Breast epithelium (tissue), 3 donors: ENCODE measurements around the gene MRTFB.

Experiments
- POLR2A ChIP-seq: fragments of 450-650 bp; IDR thresholded peaks from one replicate; pipeline ENCODE4 v1.6.1; 2016; ENCODE audit warnings: antibody characterized with exemption, mild to moderate bottlenecking, moderate library complexity
- TF ChIP-seq, protein P1 (sequence below), 3 donors: fragments of 450-650 bp; IDR thresholded peaks; one replicate each; pipeline ENCODE4 v1.5.1; 2016 to 2017; ENCODE audit warnings: antibody characterized with exemption in 3 of 3, mild to moderate bottlenecking in 3 of 3, moderate library complexity in 3 of 3

DNA sequence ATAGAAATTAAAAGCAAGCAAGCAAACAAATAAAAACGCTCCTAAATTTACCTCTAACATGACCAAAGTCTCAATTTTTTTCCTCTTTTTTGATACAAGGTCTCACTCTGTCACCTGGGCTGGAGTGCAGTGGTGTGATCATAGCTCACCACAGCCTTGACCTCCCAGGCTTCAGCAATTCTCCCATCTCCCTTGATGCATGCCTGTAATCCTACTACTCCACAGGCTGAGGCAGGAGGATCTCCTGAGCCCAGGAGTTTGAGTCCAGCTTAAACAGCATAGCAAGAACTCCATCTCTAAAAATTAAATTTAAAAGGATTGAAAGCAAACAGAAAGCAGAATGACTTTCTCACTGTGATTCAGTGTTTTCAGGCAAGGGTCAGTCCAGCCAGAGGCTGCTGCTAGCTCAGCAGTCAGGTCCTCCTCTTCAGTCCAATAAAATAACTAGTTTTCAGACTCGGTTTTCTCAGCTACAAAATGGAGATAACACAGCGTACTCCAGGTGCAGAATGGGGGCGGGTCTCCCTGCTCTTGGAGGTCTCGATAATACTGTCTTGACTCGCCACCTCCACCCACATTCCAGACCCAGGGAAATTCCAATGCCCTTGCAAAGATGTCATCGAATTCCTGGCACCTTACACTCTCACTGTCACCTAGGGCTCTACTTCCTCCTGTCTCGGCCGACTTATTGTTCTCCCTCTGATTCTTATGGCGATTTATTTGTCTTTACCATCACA is 20.7 kb upstream of the MRTFB start:
- TF ChIP-seq POLR2A = no peak
- TF ChIP-seq, protein P1, sequence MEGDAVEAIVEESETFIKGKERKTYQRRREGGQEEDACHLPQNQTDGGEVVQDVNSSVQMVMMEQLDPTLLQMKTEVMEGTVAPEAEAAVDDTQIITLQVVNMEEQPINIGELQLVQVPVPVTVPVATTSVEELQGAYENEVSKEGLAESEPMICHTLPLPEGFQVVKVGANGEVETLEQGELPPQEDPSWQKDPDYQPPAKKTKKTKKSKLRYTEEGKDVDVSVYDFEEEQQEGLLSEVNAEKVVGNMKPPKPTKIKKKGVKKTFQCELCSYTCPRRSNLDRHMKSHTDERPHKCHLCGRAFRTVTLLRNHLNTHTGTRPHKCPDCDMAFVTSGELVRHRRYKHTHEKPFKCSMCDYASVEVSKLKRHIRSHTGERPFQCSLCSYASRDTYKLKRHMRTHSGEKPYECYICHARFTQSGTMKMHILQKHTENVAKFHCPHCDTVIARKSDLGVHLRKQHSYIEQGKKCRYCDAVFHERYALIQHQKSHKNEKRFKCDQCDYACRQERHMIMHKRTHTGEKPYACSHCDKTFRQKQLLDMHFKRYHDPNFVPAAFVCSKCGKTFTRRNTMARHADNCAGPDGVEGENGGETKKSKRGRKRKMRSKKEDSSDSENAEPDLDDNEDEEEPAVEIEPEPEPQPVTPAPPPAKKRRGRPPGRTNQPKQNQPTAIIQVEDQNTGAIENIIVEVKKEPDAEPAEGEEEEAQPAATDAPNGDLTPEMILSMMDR (IDR thresholded peaks at IDR 0.05) = no peak
